GM12892 (cell line): Measurements from ENCODE around the gene ISL2.

ENCODE experiments used
- POLR2A ChIP-seq: IDR thresholded peaks from 2 replicates; pipeline ENCODE4 v1.6.1; 2011; ENCODE audit warnings: low read depth, low read length, control low read depth
- POLR2AphosphoS5 ChIP-seq: IDR thresholded peaks from 2 replicates; pipeline ENCODE4 v1.6.1; 2011; ENCODE audit warnings: low read depth, low read length, control low read depth
- TAF1 ChIP-seq: IDR thresholded peaks from 2 replicates; pipeline ENCODE4 v1.6.1; 2011; ENCODE audit warnings: low read depth, mild to moderate bottlenecking, control low read depth, low read length, borderline replicate concordance

- TF ChIP-seq POLR2AphosphoS5 (no peak), POLR2A (no peak), TAF1 (no peak)
Observed at GRCh38 chr15:76337696-76338485, 1.3 kb downstream of the ISL2 start.
